GM19023 (cell line): ENCODE results near the gene FOXP2.

Source experiments
- ATAC-seq: cut with Tn5 transposase; IDR thresholded peaks from one replicate; pipeline ENCODE4 v1.9.1; 2021; ENCODE audit warnings: mild to moderate bottlenecking, moderate library complexity; ENCODE audit not compliant: unreplicated experiment

FOXP2 gene

DNA sequence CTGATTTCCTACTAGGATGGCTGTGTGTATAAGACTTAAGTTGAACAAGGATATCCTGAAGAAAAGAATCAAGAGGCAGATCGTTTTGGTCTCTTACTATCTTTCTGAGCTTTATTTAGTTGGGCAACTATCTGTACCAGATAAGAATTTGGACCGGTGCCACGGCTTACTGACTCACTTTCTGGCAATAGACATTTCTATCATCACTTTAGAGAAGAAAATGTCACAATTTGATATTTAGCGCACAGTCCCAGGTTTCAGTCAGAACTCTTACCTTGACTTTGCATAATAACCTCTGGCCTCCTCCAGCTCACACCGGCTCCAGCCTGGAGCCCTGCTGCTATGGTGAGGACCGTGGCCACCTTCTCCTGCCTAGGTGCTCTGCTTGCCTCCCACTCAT, 289.1 kb downstream of the FOXP2 start:
- ATAC-seq, result no peak

DNA sequence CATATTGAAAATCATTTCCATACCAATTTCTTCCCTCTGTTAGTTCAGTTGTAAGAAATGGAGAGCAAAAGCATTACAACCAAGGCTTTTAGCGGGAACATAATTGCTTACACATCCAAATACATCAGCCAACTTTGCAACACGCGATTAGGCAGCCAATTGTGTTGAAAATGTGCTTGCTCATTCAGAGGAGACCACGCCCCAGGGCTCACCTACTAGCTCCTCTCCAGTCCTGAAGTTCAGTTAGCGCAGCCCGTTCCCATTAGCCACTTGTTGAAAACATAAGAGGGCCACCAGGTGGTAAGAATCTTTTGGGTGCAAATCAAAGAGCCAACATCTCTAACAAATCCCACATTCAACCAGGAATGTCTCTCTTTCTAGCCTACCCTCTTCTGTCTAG, 294.0 kb downstream of the FOXP2 start:
- no peak for ATAC-seq

DNA sequence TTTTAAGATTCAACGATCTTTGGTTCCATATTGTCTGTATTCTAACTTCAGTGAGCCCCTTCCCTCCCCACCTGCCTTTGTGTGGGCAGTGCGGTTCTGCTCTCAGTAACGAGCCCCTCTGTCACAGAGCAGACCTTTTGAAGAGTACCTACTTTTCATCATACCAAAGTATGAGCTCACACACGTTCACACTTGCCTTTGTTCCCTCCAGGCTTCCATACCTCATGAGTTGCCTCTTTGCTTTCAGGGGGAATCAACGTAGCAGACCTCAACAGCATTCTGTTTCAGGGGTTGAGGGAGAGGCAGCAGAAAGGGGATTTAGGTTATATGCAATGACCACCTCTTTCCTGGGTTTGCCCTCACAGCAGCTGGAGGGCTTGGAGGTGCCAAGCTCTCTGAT, 295.9 kb downstream of the FOXP2 start:
- ATAC-seq, result no peak

DNA sequence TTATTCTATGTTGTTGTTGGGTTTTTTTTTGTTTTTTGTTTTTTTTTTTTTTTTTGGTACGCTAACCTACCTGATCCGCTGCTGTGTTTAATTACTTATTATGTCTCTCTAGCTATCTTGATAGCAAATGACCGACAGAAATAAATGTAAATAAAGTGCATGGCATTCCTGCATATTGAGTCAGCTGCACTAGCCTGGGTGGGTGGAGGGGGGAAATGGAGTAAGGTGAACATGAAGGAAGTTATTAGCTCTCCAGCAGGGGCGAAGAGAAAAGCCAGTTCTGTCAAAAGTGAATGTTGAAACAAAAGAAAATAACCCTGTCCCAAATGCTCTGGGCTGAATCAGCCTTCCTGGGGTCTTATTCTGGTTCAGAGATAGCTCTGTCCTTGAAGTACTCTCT, 296.6 kb downstream of the FOXP2 start:
- ATAC-seq, result no peak

DNA sequence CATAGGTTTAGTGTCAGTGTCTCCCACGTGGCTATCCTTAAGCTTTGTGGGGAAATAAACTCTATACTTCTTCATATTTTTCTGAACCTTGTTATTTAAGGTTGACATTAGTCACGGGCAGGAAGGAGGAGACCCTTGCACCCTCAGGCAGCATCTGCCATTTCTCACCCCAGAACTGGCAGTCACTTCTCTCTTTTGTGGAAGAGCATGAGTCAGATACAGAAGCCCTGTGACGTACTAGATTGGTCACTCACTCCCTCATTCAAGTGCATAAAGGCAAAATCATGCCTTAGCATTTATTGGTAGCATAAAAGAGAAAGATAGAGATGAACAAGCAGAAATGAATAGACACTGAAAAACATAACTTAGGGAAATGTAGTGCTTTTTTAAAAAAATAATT, 301.3 kb downstream of the FOXP2 start:
- peak; percentile 62 for ATAC-seq

DNA sequence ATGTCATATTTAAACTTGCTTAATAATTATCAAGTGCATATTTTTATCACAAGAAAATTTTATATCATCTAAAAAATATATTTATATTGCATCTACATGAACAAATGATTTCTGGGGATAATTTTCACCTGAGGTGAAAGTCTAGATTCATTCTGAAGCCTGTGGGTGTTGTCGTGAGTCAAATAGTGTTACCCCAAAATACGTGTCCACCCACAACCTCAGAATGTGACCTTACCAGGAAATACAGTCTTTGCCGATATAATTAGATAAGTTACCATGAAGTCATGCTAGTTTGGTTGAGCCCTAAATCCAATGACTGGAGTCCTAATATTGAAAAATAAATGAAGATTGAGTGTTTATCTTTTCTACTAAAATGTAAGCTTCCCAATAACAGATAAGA, 304.2 kb downstream of the FOXP2 start:
- ATAC-seq, result peak; percentile 46

DNA sequence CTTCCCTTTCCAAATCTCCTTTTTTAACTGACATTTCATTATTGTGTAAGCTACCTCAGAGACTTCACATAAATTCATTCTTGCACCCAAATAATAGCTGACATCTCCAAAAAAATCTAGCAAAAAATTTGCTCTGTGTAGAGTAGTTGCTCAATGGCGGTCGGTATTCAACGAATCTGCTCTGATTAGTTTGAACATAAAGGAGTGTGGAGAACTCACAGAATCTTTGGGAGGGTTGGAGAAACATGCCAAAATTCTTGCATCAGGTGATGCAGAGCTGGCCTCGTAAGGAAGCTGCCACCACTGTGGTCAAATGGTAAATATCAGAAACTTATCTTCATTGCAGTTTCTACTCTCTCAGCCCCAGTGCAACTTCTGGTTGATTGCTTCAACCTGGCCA, 306.1 kb downstream of the FOXP2 start:
- no peak for ATAC-seq

DNA sequence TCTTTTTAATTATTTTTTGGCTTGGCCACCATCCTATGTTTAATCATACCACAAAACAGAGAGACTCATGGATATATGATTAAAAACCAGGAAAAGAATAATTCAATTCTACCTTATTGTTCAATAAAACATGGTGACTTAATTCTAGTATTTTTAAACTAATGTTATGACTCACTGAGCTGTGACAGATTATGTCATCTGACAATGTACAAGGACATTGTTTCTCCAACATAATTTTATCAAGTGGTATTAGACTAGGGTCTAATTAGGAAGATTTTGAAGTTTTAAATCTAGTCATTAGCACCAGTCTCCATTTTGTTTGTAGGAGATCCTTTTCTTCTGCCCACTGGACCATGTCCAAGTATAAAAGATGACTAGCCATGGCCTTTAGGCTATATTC, 307.9 kb downstream of the FOXP2 start:
- no peak for ATAC-seq

DNA sequence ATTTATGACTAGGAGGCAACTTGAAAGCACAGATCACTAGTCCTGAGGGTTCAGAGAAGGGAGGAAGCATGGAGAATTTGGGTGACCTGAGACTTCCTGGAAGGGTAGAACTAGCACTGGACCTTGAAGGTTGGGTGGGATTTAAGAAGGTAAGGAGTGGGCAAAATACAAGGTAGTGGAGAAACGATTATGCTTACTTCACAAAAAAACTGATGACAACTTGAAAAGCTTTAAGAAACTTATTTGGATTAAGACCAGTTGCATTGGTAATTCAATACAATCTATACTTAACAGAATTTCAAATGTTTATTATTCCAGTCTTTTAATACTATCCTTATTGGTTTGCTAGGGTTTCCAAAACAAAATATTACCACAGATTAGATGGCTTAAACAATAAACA, 308.7 kb downstream of the FOXP2 start:
- ATAC-seq, result no peak

DNA sequence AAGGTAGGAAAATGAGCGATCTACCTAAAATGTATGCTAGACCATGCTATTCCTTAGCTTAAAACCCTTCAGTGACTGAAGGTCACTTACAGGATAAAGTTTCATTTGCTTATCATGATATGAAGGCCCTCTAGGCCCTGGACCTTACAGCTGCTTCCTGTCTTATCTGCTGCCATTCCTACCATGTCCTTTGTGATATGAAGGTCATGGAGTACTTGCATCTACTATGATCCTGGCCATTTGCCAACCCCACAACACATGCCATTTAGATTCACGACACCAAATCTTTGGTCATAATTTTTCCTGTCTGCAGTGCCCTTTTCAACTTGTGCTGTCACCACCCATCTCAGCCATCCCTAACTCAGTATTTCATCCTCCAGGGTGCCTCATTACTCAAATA, 325.5 kb downstream of the FOXP2 start:
- ATAC-seq, result no peak

DNA sequence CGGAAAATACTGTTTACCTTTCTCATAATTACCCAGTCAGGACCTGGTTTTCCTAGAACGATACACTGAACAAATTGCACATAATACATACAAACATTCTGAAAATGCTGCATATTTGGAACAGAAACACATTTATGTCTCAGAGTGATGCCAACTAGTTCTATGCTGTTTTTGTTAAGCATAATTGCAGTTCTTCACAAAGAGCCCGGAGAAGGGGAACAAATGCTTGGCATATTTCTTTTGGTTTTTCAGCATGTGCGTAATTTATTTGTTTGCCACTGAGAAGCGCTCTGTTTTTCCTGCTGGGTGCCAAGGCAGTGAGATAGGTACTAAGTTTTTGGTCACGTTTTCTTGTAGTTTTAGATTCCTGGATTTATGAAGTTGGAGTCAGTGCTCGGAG, 326.3 kb downstream of the FOXP2 start:
- no peak for ATAC-seq

DNA sequence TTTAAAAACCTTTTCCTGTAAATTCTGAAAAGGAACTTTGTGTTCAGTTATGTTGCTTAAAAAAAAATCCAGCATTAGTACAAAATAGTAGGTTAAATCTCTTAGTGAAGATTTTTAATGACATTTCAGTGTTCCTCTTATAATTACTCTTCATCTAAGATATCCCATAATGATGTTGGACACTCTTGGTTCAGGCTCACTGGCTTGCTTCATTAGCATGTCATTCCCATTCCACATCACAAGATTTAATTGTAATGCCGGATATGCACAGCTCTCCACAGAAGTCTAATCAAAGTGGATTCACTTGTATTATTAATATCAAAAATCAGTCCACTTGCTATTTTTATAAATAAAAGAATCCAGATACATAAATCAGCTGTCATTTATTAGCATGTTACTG, 327.3 kb downstream of the FOXP2 start:
- ATAC-seq, result no peak
